Measurements from ENCODE around the gene HNF1A. TPM values are rescaled to one million over a fixed set of nuclear protein-coding genes. Genes with fewer than 3 reads are reported as not detected.
A peak's percentile ranks its signal among the peaks of the same experiment; 100 is the strongest.

Gene HNF1A
- total RNA-seq, 1 experiment from 2014 or later: not detected

- TF ChIP-seq SRF (IDR thresholded peaks at IDR 0.05; ENCODE audit: low read depth) (no peak), EZH2 (IDR thresholded peaks at IDR 0.05) (no peak), CEBPB (IDR thresholded peaks at IDR 0.05; ENCODE audit: low read depth) (no peak), CBX3 (IDR thresholded peaks at IDR 0.05; ENCODE audit: low read depth) (no peak)
Observed at GRCh38 chr12:120961604-120962531, 16.5 kb upstream of the HNF1A start (continued).

DNA sequence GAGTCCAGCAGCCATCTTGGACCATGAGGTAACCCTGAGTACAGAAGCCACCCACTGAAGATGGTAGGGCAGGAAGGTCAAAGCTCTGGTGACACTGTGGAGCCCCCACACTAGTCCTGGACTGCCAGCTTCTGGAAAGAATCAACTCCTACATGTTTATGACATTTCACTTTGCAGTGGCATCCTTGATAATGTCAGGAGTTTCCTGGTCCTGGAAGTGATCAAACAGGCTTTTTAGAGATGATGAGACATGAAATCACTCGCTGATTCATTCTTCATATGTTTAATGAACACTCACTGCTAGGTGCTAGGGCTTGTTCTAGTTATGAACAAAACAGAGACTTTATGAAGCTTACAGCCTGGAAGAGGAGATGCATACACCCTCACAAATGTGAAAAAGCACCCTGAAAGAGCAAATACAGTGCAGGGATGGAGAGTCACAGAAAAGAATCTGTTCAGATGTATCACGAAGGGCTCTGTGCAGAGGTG is 15.8 kb upstream of the HNF1A start:
- RAD21 ChIA-PET (ENCODE audit: low non-redundant PET in 1 of 2, low total read pairs in 2 of 2, uncharacterized antibody in 2 of 2, unreplicated experiment in 2 of 2): no interaction called here
- Histone ChIP-seq H3K79me2 (ENCODE audit: insufficient read depth, low read length) (no peaks in the 10 kb centered on the region), H3K9me2 (ENCODE audit: insufficient read depth) (no peaks in the 10 kb centered on the region), H3K4me1 (ENCODE audit: control insufficient read depth in 1 of 2, insufficient read depth in 2 of 2, low read length in 2 of 2) (peaks cover 11 to 45% of the 10 kb centered on the region in 2 experiments), H3K9ac (ENCODE audit: low read length) (no peak overlapping the region), H3K9me3 (ENCODE audit: control insufficient read depth in 1 of 2, insufficient read depth in 1 of 2, low read depth in 1 of 2, low read length in 2 of 2) (no peaks in the 10 kb centered on the region), H3K4me2 (ENCODE audit: low read length) (peak overlapping the region; percentile 12), H3K27ac (ENCODE audit: low read depth, low read length) (no peak overlapping the region), H2AFZ (ENCODE audit: low read depth, low read length, poor library complexity, severe bottlenecking) (peak overlapping the region; percentile 10), H4K20me1 (ENCODE audit: insufficient read depth) (no peaks in the 10 kb centered on the region), H3K4me3 (replicated peaks in 1 of 2; ENCODE audit: low read depth in 1 of 2, low read length in 2 of 2) (no peak overlapping the region), H3K36me3 (ENCODE audit: control insufficient read depth in 1 of 2, insufficient read depth in 2 of 2, low read length in 2 of 2) (no peaks in the 10 kb centered on the region), H3K27me3 (ENCODE audit: insufficient read depth, low read length) (no peaks in the 10 kb centered on the region)
- ATAC-seq (no peak), DNase-seq (ENCODE audit: low read depth, low spot score) (no peak)
- TF ChIP-seq EZH2phosphoT487 (IDR thresholded peaks at IDR 0.05; ENCODE audit: borderline replicate concordance): no peak
- peak; percentile 72; the same call in 1 of the 2 replicates for TF ChIP-seq FOSL1 (IDR thresholded peaks at IDR 0.05; ENCODE audit: low read depth)
- TF ChIP-seq RAD21 (IDR thresholded peaks at IDR 0.05; ENCODE audit: low read depth): peak; percentile 35; the same call in 1 of the 2 replicates
- no peak for TF ChIP-seq POLR2A (IDR thresholded peaks at IDR 0.05; ENCODE audit: borderline replicate concordance, extremely low read depth, insufficient read depth, insufficient read length)
- TF ChIP-seq MAX (IDR thresholded peaks at IDR 0.05): no peak
- peak; percentile 46; the same call in 1 of the 2 replicates for TF ChIP-seq SP1 (IDR thresholded peaks at IDR 0.05; ENCODE audit: low read depth)
- peak; percentile 51; the same call in 1 of the 2 replicates for TF ChIP-seq JUND (IDR thresholded peaks at IDR 0.05)
- peak; percentile 32 for TF ChIP-seq YY1 (IDR thresholded peaks at IDR 0.05; ENCODE audit: extremely low read depth, insufficient replicate concordance, low read depth, low read length)
- intact Hi-C loops (cut with micrococcal nuclease): loop anchor here (1.0 kb wide), 1 partner anchor 9 kb away; no protein-coding TSS in a partner anchor
- POLR2A ChIA-PET: no interaction called here
- no TSS peak for BruUV-seq (replicated peaks)
- CTCF ChIA-PET: interaction anchor here (1.0 to 3.2 kb wide), 2 partner anchors 9 to 313 kb away, joined by 3 to 14 read pairs; no protein-coding TSS in a partner anchor
